Skeletal muscle cell (primary cell): ENCODE results near the gene FAM53A.

Source experiments
- DNase-seq: peaks from one replicate; pipeline ENCODE4 v3.0.0-alpha.2; 2010; ENCODE audit warnings: low read depth
- H3K4me3 ChIP-seq: 2 replicates; pipeline ENCODE4 v1.5.1; 2011; ENCODE audit warnings: low read depth, mild to moderate bottlenecking, control low read depth, low read length, moderate library complexity

The FAM53A gene

DNA sequence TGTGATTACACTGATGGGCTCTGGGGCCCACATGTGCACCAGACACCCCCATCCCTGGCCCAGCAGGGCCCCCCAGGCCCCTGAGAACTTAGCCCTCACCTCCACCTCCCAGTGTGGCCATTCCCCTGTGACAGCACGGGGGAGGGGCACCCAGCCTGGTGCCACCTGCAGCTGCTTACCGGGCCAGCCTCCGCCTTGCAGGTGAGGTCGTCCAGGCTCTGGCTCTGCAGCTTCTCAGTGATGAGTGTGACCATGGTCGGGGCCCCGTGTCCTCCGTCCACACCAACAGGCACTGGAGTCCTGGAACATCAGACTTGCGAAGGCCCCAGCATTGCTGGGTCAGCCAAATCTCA lies 15.6 kb downstream of the FAM53A start:
- no peak overlapping the region for H3K4me3 ChIP-seq
- DNase-seq: no peak

DNA sequence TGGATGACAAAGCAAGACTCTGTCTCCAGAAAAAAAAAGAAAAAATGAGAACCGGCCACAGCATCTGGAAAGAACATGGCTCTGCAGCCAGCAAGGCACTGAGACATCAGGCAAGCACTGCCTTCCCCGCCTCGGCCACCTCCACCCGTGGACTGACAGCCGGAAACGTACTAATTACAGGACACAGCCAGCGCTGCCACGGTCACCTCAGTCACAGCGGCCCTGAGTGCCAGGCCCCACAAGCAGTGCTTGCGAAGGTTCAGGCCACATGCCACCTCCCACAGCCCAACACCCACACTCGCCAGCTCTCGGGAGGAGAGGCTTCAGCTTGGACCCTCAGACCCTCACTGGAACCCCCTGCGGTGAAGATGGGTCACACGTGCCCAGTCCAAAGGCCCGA lies 16.8 kb downstream of the FAM53A start:
- no peak overlapping the region for H3K4me3 ChIP-seq
- DNase-seq: no peak

DNA sequence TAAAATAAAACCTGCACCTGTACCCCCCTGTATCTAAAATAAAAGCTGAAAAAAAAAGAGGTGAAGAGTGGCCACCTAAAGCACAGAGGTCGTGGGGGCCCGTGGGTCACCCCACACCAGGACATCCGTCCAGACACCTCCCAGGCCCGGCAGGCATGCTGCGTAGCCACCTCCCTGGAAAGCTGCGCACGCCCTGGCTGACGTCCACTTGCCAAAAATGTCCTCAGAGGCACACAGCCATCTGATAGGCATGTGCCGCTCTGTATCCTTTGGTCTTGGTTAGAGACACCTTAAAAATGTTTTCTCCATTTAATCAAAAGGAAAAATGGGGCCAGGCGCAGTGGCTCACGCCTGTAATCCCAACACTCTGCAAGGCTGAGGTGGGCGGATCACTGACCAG lies 17.7 kb downstream of the FAM53A start:
- no peak overlapping the region for H3K4me3 ChIP-seq
- no peak for DNase-seq

DNA sequence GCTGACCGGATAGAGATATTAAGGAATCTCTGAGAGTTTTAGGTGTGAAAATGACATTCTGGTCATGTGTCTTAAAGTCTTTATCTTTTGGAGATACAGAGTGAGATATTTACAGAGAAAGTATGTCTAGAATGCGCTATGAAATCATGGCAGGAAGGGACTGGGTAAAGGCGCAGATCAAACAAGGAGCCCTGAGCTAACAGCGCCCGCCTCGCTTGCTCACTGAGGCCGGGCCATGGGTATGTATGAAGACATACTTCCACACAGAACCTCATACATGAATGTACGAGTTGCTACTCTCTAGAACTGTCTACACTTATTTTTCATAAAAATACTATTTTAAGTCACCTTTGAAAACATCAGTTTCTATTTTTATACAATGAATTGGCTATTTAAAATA lies 20.0 kb downstream of the FAM53A start:
- no peak overlapping the region for H3K4me3 ChIP-seq
- DNase-seq: no peak

DNA sequence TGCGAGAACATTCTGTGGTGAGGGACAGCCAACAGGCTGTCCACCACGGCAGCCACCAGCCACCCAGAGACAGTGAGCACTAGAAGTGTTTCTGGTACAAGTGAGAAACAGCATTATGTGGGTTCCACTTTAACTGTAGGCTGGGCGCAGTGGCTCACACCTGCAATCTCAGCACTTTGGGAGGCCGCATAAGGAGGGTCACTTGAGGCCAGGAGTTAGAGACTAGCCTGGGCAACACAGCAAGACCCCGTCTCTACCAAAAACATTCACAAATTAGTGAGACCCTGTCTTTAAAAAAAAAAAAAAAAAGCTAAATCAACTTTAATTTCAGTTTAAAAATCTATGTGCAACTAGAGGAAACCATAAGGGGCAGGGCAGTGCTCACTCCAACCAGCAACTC lies 20.6 kb downstream of the FAM53A start:
- DNase-seq: no peak
- H3K4me3 ChIP-seq: no peak overlapping the region

DNA sequence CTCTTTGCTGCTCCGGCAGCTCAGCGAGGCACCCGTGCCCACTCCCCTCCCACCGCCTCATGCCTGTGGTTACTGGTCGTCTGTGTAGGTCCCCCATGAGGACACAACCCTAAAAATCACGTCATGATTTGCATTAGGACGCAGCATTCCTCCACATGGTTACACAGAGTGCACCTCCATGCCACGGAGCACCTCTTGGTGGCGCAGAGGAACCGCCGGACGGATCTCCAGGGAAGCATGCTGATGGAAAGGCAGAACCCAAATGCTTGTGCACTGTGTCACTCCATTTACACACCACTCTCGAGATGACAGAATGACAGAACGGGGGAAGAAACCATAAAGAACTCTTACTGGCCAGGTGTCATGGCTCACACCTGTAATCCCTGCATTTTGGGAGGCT lies 22.4 kb downstream of the FAM53A start:
- no peak overlapping the region for H3K4me3 ChIP-seq
- DNase-seq: no peak

DNA sequence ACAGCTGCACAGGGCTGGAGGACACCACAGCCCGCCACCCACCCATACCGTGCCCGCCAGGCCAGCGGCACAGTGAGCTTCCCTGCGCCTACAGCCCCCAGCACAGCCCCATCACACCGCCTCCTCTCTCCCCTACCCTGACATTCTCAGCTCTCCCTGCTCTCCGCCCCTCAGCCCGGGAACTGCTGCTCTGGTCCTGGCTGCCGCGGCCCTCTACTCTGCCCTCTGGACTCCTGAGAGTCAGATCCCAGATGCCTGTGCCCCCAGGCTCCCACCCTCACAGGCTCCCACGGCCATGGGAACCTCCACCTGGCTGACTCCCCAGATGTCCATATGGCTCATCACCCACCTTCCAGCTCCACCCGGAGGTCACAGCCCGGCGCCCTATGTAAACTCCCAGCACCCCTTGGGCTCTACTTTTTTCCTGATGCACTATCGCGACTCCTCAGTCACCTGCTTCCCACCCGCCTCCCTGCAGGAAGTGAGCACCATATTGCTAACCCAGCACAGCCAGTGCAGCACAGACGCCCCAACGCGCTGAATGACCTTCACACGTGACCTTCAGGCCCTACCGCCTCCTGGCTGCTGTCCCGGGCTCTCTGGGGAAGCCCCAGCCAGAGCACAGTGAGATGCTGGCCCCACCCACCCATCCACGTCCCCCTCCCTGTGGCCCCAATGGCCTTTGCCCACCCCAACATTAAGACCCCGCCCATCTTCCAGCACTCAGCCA lies 23.0 kb downstream of the FAM53A start:
- no peak overlapping the region for H3K4me3 ChIP-seq
- no peak for DNase-seq

DNA sequence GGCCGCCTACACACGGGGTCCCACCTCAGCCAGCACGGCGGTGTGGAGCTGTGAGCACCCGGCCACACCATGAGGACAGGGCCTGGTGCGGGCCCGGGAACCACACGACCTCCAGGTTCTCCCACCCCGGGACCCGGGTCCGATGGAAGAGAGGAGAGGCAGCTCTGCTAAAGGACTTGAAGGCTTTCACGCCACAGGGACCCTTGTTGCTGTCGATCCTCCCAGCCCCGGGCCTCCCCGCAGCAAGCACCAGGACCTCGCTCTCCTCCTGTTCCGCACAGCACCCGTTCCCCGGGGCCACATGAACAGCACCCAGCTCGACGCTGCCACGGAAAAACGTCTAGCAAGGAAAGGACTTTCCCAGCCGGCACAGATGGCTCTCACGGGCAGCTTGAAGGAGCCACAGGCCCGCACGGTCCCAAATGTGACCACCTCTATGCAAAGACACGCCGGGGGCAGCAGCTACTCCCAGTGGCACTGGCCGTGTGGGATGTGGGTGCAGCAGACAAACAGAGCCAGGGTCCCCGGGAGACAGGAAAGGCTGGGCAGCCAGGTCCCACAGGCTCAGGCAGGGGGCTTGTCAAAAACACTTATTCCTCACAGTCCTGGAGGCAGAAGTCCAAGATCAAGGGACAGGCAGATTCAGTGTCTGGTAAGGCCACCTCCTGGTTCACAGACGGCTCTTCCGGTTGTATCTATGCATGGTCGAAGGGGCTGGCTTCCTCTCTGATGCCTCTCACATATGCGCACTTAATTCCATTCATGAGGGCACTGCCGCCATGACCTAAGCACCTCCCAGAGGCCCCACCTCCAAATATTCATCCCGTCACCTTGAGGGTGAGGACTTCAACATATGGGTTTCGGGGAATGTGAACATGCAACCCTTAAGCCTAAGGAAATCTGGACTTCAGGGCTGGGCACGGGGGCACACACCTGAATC lies 24.7 kb downstream of the FAM53A start:
- DNase-seq: no peak
- H3K4me3 ChIP-seq: no peak overlapping the region

DNA sequence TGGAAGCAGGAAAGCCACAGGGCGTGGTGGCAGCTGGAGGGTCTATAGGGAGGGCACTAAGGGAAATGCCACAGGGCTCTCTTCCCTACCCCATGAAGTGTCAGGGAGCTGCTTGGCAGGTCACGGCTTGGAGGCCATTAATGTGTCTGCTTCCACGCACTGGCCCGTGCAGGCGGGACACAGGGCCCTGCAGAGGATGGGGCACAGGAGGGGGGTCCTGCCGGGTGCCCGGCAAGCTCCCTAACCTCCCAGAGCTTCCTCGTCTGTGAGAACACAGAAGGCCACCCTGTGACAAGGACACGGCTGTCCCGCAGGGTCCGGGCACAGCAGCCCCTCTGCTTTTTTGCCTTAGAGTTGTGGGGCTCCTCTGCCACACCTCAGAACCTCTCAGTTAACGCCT lies 25.5 kb downstream of the FAM53A start:
- H3K4me3 ChIP-seq: no peak overlapping the region
- no peak for DNase-seq

DNA sequence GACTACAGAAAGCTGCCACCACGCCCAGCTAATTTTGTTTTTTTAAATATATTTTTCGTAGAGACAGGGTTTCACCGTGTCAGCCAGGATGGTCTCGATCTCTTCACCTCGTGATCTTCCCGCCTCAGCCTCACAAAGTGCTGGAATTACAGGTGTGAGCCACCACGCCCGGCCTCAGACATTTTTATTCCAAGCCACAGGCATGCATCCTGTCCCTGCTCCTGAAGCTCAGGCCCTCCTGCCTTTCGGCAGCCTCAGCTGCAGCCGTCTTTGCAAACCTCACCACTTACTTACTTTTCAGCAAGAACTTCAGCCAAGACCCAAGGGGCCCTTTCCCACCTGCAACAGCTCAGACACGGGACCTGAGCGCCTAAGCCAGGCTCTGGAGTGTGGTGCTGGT lies 26.0 kb downstream of the FAM53A start:
- H3K4me3 ChIP-seq: no peak overlapping the region
- DNase-seq: no peak

DNA sequence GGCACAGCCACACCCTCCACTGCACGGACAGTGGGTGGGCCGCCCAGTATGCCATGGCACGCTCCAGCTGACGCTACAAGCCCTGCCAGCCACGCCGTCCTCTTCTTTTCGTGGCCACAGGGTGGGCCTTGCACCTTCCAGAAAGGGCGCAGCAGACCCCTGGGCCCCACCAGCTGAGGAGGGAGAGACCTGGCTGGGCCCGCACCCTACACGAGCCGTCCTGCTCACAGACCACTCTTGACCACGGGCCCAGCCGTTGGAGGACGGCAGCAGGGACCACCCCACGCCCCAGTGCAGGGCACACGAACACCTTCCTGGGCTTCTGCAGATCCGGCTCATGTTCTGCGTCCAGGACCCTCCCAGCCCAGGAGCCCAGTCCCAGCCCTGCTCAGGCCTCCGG lies 27.1 kb downstream of the FAM53A start:
- DNase-seq: no peak
- H3K4me3 ChIP-seq: no peak overlapping the region

DNA sequence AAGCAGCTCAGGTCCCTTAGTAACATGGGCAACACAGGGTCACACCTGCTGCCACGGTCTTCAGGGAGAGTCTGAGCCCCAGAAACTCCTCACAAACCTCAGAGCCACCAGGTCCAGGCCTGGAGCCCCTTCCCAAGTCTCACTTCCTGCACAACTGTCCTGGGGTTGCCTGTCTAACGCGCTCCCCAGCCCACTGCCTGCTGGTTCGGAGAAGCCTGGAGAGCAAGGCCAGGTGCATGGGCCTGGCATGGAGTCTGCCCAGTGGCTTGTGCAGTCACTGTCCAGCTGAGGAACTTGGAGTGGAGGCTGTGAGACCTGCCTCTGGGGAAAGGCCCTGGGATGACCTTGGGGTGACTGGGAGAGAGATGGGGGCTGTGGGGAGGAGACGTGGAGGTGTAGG lies 28.0 kb downstream of the FAM53A start:
- DNase-seq: no peak
- no peak overlapping the region for H3K4me3 ChIP-seq

DNA sequence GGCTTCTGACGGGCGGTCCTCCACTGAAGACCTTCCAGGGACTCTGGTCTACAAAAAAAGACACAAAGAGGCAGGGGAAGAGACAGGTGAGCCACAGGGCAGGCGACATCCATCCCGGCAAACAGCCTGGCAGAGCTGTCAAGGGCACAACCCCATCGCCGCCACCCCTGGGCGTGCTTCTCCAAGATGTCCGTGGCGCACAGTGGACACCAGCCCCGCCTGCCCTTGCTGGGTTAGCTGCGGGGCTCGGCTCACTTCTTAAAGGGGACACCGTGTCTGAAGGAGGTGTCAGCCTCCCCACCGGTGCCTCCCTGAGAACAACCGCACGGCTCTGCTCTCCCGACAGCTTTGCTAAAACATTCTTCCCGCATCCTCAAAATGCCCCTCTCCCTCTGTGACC lies 28.4 kb downstream of the FAM53A start:
- no peak overlapping the region for H3K4me3 ChIP-seq
- DNase-seq: no peak

DNA sequence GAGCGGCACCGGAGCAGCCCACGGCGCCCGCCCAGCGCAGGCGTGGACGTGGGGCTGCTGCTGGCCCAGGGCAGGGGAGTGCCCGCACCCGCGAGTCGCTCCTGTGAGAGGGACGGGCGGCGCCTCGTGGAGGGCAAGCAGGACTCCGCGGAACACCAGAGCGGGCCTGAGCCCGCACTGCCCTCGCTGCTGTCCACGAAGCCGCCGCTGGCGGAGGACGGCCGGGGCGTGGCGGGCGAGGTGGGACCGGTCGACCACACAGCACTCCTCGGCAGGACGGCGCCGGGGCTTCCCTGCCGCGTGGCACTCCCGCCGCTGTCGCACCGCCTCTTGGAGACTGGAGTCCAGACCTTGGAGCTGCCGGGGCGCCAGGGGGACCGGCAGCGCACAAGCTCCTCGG lies 29.0 kb downstream of the FAM53A start:
- H3K4me3 ChIP-seq: no peak overlapping the region
- no peak for DNase-seq

DNA sequence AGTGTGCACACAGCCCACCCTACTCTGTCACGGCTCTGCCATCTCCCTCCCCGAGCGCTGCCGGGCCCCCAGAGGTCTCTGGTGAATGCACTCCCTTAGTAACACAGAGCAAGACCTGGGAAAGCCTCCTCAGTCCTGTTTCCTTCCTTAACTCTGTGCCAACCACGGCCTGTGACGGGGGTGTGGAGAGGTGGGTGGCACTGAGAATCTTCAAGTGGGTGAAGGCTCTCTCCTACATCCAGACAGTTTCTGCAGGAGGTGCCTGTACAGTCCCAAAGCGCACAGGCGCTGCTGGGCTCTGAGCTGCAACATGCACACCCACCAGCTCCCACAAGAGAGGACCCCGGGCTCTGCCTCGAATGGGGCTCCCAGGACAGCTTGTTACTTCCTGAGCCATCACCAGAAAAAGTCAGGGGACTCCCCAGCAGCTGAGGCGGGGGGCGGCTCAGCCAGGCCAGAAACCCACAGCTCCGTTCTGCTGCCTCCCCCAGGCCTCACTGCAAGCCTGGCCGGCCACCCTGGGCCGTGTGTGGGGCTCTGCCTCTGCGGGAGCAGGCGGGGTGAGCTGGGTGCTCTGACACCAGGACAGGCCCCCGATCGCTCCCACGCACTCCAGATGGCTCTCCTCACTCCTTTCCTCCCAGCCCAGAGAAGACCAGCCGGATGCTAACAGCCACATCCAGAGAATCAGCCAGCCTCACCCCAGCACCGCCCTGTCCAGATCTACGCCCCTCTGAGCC lies 29.7 kb downstream of the FAM53A start:
- DNase-seq: no peak
- no peak overlapping the region for H3K4me3 ChIP-seq

DNA sequence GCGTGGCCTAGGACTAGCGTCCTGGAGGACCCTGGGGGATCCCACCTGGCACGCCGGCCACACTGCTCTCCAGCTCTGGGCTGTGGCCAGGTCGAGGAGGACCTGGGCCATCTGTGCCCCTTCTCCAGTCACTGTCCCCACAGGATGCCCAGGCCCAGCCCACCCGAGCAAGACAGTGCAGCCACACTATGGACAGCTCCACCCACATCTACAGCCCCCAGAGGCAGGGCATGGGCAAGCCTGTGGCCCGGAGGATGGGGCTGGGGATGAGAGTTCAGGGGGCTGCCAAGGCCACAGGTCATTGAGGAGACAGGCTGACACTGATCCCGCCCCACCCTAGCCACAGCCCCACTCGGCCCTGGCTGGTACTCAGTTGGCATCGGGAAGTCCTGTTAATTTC lies 30.3 kb downstream of the FAM53A start:
- DNase-seq: no peak
- H3K4me3 ChIP-seq: no peak overlapping the region

DNA sequence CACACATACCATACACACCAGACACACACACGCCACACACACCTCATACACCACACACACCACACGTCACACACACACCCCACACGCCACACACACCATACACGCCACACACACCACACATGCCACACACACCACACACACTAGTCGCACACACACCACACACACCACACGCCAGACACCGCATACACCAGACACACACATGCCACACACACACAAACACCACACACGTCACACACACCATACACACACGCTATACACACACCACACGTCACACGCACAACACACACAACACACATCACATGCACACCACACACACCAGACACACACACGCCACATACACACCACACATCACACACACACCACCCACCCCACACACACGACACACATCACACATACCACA lies 32.0 kb downstream of the FAM53A start:
- H3K4me3 ChIP-seq: no peak overlapping the region
- DNase-seq: no peak

DNA sequence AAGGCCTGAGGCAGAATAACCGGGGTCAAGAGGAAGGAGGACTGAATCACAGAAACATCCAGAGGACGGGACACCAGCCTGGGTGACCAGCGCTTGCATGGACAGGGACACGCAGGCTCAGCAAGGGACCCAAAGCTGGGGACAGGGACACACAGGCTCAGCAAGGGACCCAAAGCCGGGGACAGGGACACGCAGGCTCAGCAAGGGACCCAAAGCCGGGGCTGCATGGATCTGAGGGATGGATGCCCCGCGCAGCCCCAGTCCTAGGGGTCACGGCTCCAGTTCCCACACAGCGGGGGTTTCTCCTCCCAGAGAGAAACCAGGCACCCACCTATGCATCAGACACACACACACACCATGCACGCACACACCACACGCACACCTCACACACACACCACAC lies 32.5 kb downstream of the FAM53A start:
- no peak overlapping the region for H3K4me3 ChIP-seq
- DNase-seq: no peak

DNA sequence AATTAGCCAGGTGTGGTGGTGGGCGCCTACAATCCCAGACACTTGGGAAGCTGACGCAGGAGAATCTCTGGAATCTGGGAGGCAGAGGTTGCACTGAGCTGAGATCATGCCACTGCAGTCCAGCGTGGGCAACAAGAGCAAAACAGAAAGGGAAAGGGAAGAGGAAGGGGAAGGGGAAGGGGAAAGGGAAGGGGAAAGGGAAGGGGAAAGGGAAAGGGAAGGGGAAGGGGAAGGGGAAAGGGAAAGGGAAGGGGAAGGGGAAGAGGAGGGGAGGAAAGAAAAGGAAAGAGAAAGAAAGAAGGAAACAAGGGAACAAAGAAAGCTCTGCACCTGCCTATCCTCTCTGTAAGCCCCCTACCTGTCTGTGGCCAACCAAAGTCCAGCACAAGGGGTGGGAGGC lies 35.2 kb downstream of the FAM53A start:
- no peak overlapping the region for H3K4me3 ChIP-seq
- no peak for DNase-seq

DNA sequence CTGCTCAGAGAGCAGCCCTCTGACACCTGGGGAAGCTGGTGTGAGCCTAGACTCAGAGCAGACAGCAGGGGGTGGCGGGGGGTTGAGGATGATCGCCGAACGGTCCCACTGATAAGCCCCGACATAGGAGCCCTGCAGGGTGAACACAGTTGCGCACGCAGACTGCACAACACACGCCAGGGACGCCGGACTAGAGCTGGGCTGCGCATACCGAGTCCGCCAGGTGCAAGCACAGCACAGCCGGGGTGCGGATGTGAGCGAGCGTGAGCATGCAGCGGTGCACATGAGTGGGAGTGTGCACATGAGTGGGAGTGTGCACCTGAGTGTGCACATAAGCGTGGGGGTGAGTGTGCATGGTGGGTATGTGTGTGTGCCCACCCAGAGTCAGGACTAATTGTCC lies 36.7 kb downstream of the FAM53A start:
- no peak for DNase-seq
- no peak overlapping the region for H3K4me3 ChIP-seq
